HS-27A (cell line): ENCODE measurements around the gene MERTK.
"Not testable (repeated sequence)": the region's sequence is repeated elsewhere in the genome, so short reads cannot be mapped to it uniquely, and the experiment has no call there.

ENCODE experiments used
- DNase-seq: peaks from one replicate; pipeline ENCODE4 v3.0.0-alpha.2; 2012; ENCODE audit warnings: low read depth, missing footprints

Gene MERTK

GRCh38 chr2:111946294-111947114 lies 48.1 kb downstream of the MERTK start:
- peak; percentile 68 for DNase-seq

- DNase-seq = no peak
Measured at GRCh38 chr2:111947219-111947618, 48.8 kb downstream of the MERTK start.

DNA sequence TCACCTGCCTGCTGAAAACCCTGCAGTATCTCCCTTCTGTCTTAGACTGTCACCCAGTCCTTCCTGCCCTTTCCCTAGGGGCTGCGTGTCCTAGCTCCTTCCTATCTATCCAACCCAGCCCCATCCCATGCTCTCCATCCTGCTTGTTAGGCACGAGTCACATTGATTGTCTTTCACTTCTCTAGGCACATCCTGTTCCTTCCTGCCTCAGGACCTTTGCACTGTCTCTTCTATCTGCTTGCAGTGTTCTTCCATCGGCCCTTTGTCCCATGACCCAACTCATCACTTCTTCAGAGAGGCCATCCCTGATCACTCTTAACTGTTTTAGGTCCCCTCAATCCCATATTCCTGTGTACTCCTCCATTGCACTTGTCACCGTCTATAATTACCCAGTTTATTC lies 50.4 kb downstream of the MERTK start:
- no peak for DNase-seq

DNA sequence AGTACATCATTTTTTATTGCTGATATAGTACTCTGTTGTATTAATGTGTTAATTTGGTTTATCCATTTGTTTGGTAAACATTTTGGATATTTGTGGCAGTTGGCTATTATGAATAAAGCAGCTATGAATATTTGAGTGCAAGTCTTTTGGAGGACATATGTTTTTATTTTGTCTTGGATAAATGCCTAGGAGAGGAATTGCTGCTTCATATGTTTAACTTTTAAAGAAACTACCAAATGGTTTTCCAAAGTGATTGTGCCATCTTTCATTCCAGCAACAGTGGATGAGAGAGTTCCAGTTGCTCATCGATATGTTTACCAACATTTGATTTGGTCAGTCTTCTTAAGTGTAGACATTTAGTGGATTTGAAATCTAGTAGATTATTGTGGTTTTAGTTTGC lies 51.8 kb downstream of the MERTK start:
- DNase-seq = no peak

GRCh38 chr2:111951486-111951885 lies 53.1 kb downstream of the MERTK start:
- no peak for DNase-seq

DNA sequence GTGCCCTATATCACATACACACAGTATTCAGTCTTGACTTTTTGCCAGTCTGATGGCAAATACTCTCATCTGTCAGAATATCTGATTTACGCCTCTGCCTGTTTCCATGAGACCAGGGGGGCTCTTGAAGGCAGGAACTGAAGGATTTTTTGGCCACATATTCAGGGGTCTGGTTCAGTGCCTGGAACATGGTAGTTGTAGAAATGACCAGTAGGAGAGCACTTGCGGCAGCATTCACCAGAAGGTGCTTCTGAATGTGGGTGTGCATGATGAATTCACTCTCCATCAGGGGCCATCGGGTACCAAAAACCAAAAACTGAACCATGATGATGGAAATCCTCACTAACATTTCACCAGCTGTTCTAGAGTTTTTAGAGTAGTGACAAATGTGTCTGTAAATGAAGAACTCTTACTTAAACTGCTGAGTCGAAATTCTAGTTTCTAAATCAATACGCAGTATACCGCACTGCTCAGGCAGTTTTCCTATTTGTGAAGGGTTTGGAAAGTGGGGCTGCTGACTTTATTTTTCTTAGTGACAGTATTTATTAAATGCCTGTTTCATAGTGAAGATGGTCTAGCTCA lies 54.6 kb downstream of the MERTK start:
- no peak for DNase-seq

GRCh38 chr2:111954602-111955332 lies 56.4 kb downstream of the MERTK start:
- DNase-seq = no peak

GRCh38 chr2:111957872-111958354 lies 59.5 kb downstream of the MERTK start:
- DNase-seq = no peak

DNA sequence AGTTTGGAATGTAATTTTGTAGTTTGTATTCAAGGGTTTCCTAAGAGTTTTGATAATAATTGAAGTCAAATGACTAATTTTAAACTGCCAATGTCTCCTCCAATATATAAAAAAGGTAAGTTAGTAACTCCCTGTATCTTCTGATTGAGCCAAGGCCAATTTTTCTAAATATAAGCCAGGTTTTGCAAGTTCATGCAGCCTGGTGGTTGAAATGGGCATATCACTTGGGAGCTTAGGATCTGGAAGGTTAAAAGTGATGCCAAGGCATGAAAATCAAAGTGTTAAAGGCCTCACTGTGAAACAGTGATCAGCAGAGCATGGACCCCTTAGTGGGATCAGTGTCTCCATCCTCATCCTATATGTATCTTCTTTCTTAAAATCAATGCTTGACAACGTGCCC lies 60.5 kb downstream of the MERTK start:
- no peak for DNase-seq

DNA sequence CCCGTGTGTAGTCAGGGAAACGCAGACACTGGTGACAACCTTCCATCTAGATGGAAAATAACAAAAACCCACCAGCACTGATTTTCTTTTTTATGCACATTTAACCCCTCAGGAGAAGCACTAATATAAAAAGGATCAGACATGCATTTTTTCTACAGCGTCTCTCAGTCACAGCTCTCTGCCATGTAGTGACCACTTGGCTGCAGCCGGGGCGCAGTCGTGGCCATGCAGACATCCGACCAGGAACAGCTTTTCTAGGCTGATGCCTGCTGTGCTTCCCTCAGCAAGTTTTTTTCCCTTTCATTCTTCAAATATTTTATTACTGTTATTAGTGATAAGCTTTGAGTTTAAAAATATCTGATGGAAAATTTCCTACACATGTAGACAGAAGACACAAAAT lies 63.3 kb downstream of the MERTK start:
- DNase-seq = no peak

GRCh38 chr2:111963086-111963485 lies 64.7 kb downstream of the MERTK start:
- not testable (repeated sequence) for DNase-seq

GRCh38 chr2:111963508-111963907 lies 65.1 kb downstream of the MERTK start:
- DNase-seq = not testable (repeated sequence)

DNA sequence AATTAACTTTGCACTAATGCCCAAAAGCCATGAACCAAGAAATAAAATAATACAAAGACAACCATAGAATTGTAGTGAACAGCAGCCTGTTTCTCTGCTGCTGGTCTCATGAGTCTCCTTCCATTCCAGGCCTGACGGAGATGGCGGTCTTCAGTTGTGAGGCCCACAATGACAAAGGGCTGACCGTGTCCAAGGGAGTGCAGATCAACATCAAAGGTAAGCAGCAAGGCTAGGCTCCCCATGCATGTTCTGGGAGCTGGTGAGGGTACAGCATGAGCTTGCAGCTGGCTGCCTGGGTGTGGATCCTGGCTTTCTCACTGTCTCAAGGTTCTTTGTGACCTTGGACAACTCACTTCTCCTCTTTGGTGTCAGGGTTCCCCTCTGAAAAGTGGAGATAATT lies 66.7 kb downstream of the MERTK start:
- DNase-seq = no peak

DNA sequence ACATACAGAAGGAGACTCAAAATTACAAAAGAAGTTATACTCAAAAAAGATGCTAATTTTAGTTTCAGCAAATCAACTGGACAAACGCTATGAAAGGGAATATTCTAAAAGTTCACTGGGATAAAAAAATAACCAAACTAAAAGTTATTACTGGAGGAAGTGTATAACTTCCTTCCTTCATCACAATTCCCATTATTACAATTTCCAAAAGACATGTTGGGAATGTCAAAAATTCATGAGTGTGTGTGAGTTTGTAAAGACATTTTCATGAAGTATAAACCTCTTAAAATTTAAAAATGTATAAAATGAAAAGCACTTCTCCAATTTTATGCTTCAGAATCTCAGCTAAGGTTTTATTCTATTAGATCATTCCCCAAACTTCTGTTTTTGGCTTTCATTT lies 67.8 kb downstream of the MERTK start:
- DNase-seq = no peak

DNA sequence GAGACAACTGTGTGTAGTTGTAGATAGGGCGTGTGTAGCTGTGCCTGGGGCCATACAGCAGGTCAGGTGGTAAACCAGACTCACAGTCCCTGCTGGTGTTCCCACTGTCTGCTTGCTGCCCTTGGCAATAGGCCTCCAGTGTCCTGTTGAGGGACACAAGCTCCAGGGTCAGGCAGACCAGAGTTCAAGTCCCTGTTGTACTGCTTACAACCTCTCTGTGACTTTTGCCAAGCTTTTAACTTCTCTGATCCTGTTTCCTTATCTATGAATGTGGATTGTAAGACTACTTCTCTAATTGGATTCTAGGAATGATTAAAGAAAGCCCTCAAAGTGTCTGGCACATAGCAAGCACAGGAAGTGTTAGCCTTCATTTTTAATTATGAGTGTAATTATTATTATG lies 68.6 kb downstream of the MERTK start:
- no peak for DNase-seq

DNA sequence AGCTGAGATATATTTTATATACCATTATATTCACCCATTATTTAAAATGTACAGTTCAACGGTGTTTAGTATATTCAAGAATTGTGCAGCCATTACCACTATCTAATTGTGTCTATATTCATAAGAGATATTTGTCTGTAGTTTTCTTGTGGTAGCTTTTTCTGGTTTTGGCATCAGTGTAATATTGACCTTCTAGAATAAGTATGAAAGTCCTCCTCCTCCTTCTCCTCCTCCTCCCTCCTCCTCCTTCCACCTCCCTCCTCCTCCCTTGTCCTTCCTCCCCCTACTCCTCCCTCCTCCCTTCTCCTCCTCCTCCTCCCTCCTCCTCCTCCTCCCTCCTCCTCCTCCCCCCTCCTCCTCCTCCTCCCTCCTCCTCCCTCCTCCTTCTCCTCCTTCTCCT lies 72.0 kb downstream of the MERTK start:
- DNase-seq = no peak

DNA sequence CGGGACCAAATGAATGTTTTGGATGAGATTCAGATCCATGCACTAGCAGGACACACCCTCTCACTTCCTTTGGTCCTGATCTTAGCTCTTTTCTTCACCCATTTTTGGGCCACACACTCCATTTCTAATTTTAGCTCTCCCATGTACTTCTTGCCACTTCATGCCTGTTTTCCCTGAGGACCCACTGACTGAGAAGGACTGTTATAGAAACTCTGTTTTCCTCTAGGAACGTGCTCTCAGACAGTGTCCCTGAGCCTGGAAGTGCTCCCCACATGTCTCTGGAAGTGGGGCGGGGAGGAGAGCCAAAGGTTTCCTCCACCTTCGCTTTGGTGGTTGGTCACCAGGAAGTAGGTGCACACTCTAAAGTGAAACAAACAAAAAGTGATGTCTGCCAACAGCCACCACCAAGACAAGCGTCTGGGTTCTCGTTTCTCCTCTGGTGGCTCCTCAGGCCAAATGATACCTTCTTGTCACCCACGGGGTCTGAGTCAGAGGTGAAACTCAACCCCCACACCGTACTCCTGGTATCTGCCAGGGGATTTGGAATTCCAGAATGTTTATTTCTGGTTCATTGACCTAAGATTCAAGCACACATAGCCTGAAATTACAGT lies 74.7 kb downstream of the MERTK start:
- no peak for DNase-seq

- no peak for DNase-seq
Measured at GRCh38 chr2:111973701-111974100, 75.3 kb downstream of the MERTK start.

- DNase-seq = peak; percentile 100
Measured at GRCh38 chr2:111975053-111975552, 76.7 kb downstream of the MERTK start.

GRCh38 chr2:111975819-111976218 lies 77.4 kb downstream of the MERTK start:
- no peak for DNase-seq

- no peak for DNase-seq
Measured at GRCh38 chr2:111977240-111977639, 78.8 kb downstream of the MERTK start.

DNA sequence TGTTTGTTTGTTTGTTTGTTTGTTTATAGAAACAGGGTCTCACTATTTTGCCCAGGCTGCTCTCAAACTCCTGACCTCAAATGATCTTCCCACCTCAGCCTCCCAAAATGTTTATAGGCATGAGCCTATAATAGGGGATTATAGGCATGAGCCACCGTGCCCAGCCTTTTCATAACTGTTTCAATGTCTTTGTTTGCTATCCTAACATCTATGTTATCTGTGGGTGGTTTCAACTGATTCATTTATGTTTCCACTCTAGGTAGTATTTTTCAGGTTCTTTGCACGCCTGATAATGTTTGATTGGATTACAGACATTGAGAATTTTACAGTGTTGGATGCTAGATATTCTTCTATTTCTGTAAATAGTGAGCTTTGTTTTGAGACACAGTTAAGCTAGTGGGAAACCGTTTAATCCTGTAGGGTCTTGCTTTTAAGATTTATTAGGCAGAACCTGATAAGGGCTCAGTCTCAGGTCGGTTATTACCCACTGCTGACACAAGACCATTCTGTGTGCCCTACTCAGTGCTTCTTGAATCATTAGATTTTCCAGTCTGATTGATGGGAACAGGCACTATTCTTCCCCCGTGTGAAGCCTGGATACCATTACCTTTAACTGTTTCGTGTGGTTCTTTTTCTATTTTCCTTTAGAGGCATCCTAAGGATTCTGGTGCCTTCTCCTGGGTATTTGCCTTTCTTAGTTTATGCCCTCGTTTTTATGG lies 80.2 kb downstream of the MERTK start:
- DNase-seq = no peak
